HL-60/S4 treated with phorbol 12-myristate 13-acetate at 8.2 ng/mL for 4 days and 3 days (cell line): Measurements from ENCODE around the gene ASAP2.

Experiments used
- in situ Hi-C: fragments of 300-500 bp; cut with MboI; formaldehyde crosslinking; loops from 2 replicates; pipeline ENCODE4 v1.15.0; 2022; ENCODE audit warnings: low sequenced_read_pairs

ASAP2 gene

DNA sequence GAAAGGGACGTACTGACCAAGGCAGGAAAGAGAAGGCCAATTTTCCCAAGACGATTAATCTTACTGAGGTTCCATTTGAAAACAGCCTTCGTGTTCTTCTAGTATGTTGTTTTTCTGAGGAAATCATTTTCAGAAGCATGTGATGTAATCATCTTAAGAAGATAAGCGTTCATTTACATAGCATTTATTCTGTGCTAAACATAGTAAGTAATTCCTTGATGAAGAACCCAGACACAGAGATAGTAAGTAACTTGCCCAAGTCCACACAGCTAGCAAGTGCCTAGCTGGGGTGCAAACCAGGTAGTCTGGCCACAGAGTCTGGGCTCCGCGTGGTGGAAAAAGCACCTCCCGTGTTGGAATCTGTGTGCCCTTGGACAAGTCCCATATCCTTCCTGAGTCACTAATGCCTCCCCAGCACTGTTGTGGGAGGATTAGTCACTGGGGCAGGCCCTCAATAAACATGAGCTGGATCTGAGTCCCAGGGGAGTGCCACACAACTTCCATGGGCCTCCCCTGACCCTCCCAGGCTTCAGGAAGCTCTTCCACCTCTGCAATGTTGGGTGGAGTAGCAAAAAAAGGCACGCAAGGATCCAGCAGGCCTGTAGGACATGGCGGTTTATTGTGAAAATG lies 26.9 kb upstream of the ASAP2 start:
- in situ Hi-C loops, result no loop called here

DNA sequence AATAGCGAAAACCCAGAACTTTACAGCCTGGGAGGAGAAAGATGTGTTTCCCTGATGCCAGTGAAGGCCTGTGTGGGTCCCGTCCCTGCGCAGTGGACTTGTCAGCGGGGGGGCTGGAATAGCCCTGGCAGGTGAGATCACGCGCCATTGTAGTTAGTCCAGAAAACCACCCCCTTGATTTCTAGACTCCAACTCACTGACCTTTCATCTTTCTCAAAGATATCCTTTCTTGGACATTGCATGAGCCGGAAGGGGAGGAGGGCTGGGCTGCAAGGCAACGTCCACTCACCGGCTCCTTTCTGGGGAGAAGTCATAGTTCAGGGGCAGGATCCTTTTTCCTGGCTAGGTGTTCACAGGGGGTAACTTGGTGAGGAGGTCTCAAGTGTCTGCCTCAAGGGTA lies 22.3 kb upstream of the ASAP2 start:
- in situ Hi-C loops, result no loop called here

DNA sequence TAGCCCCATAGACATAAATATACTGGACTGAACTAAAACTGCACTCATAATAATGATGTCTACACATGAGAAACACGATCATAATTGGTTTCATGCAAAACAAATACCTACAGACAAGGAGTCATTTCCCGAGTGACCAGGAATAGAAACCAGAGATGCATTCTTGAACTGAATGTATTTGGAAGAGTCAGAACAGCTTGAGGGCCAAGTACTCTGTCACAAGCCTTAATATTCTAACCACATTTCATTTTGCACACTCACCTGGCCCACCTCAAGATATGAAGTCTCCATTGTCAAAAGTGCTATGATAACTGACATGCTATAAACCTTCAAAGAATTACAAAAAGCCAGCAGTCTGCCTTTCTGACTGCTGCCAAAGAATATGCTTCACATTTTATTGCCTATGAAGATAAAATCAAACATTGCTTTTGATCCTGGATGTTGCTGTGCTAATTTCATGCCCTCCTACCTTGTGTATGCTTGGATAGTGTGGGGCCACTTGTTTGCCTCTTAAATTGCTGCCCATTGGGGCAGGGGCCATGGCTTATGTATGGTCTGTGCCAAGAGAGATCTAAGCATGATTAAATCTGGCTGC lies 18.9 kb upstream of the ASAP2 start:
- in situ Hi-C loops, result no loop called here

GRCh38 chr2:9188823-9189222 lies 17.8 kb upstream of the ASAP2 start:
- in situ Hi-C loops, result no loop called here

GRCh38 chr2:9189901-9190300 lies 16.7 kb upstream of the ASAP2 start:
- in situ Hi-C loops, result no loop called here

DNA sequence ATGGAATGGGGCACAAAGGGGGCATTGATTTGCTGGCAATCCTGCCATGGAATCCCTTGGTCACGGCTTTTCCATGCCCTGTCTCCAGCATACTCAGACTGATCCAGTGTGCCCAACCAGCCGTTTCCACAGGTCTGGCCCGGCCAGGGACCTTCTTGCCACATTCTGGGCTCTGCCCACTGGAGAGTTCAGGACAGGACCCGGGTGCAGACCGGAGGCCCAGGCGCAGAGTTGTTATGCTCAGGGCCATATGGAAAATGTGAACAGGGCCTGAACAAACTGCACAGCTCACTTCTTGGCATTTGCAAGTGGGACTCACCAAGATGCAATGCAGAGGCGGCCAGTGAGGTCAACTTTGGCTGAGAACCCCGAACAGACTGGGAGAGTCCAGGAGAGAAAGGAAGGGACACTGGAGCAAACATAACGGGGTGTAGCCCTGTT lies 15.6 kb upstream of the ASAP2 start:
- in situ Hi-C loops, result no loop called here

- in situ Hi-C loops, result no loop called here
Observed at GRCh38 chr2:9192712-9193111, 13.9 kb upstream of the ASAP2 start.

DNA sequence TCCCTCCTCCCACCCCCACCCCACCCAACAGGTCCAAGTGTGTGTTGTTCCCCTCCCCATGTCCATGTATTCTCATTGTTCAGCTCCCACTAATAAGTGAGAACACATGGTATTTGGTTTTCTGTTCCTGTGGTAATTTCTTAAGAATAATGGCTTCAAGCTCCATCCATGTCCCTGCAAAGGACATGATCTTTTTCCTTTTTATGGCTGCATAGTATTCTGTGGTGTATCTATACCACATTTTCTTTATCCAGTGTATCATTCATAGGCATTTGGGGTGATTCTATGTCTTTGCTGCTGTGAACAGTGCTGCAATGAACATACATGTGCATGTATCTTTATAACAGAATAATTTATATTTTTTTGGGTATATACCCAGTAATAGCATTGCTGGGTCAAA lies 12.3 kb upstream of the ASAP2 start:
- in situ Hi-C loops, result no loop called here

DNA sequence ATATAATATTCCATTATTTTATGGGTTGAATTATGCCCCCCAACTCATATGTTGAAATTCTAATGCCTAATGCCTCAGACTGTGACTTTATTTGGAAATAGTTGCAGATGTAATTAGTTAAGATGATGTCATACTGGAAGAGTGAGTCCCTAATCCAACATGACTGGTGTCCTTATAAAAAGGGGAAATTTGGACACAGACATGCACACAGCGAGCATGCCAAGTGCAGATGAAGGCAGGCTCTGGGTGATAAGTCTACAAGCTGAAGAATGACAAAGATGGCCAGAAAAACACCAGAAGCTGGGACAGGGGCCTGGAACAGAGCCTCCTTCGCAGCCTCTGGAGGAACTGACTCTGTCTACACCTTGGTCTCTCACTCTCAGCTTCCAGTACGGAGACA lies 10.0 kb upstream of the ASAP2 start:
- in situ Hi-C loops, result no loop called here

DNA sequence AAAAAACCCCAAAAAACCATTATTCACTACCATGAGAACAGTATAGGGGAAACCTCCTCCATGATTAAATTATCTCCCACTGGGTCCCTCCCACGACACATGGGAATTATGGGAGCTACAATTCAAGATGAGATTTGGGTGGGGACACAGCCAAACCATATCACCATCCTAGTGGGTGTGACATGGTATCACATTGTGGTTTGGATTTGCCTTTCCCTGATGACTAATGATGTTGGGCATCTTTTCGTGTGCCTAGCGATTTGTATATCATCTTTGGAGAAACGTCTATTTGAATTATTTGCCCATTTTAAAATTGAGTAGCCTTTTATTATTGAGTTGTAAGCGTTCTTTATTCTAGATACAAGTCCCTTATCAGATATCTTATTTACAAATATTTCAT lies 8.7 kb upstream of the ASAP2 start:
- in situ Hi-C loops, result no loop called here

DNA sequence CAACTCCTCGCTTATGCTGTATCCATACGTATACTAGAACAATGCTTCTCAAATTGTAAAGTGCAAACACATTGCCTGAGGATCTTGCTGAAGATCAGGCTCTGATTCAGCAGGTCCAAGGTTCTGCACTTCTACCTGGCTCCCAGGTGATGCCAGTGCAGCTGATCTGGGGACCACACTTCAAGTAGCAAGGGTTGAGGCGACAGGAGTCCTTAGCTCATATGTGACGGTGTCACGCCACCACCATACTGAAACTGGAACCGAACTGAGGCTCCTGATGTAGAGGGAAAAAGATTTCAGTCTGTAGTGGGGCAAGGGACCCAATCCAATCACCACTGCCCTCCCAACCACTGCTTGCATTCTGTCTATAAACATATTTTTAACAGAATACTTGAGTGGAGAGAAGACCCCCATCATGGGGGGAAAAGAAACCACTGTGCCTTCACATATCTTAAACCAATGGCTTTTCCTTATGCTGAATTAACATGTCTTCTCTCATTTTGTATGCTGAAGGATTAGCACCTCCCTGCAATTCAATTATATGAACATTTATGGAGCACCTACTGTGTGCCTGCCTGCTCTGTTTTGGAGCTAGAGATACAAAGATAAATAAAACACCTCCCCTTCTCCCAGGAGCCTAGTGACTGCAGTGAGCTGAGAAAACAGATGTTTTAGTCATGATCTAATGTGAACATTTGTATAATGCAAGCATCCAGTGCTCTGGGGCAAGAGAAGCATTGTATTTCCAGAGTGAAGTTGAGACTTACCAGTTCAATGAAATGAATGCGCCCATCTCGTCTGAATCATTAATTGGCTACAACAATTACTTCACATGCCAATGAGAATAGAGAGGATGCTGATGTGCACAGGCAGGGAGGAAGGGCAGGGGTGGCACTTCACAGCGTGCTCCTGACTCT lies 6.6 kb upstream of the ASAP2 start:
- in situ Hi-C loops, result no loop called here

DNA sequence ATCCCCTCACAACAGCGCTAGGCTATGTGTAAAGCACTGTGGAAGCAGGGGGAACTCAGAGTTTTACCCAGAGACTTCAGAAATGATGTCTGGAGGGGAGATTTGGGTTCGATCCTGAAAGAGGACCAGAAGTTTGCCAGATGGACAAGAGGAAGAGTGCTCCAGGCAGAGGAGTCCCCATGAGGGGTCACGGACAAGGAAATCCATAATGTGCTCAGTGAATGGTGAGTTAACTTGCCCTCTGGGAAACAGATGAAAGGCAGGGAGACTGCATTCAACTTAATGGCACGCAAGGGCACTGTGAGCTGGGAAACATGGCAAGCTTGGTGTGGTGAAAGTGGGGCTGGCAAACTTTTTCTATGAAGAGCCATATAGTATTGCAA lies 6.0 kb upstream of the ASAP2 start:
- in situ Hi-C loops, result no loop called here

- in situ Hi-C loops, result no loop called here
Observed at GRCh38 chr2:9201185-9201891, 5.3 kb upstream of the ASAP2 start.

DNA sequence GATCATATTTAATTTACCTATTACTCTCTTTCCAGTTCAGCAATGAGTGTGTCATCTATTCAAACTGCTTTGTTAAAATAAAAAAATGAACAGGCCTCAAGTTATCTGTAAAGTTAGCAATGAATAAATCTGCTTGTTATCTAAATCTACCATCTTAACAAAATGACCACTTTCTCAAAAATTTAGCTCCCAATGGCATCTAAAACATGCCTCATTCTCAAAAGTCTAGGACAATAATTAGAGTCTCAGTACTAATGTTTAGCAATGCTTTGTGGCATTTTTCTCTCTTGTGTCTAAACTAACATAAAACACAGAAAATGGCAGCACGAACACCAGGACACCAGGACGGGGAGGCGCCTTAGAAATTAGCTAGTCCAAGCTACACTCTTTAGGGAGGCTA lies 3.6 kb upstream of the ASAP2 start:
- in situ Hi-C loops, result no loop called here

- in situ Hi-C loops, result no loop called here
Observed at GRCh38 chr2:9203876-9204275, 2.7 kb upstream of the ASAP2 start.

DNA sequence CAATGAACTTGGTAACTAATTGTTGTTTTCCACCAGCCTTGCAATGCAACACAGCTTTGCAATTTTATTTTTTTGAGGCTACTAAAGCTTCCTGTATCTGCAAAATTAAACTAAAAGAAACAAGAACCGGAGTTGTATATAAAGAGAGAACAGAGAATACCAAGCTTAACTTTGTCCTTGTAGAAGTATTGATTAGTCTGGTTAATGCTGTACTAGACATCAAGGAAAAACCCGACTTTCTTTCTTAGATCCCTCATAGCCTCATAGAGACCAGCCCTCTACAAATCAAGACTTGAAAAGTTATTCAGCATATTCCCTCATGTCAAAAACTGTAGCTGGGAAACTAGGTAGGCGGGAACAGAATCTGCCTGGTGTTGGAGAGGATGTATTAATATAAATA lies 1.7 kb upstream of the ASAP2 start:
- in situ Hi-C loops, result no loop called here

DNA sequence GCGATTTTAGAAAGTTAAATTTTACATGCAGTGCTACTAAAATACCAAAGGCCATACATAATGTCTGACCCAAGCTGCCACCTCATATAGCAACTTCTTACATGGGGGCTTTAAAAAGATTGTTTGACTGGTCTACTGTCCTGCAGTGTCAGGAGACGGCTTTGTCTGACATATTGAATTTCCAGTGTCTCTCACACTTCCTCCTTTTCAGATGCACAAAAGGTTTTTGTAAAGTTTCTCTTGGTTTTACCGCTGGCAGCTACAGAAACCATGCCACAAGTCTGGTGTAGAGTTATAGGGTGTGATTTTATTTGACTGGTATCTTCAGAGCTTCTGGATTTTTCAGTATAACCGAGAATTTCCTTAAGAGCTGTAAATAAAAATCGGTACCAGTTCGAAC lies 1.1 kb upstream of the ASAP2 start:
- in situ Hi-C loops, result no loop called here

GRCh38 chr2:9206991-9207640 lies 504 bp downstream of the ASAP2 start:
- in situ Hi-C loops, result no loop called here

DNA sequence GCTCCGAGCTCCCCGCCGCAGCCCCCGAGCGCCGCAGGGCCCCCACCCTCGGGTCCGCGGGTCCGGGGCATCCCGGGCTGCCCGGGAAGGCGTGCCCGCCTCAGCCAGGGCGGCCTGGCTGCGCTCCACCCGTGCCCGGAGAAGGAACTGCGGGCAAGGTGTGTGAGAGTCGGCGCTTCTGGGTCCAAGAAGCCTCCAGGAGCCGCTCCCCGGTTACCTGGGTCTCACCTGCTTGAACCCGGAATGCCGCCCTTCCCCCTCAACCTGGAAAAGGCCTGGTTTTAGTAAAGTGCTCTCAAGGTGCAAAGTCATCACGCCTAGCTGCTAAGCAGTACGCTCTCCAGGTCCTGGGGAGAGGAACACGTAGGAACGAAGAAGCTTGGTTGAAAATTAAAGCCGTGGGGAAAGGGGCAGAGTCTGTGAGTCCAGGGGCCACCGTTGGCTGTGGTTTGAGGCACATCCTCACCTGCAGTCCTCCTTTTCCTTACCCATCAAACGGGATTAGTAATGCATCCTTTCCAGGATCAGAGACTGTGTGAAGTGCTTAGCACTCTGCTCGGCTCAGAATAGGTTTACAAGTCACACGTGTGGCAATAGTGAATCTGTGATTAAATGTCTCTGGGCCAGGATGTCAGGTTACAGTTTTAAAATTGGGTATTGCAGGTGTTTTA lies 1.2 kb downstream of the ASAP2 start:
- in situ Hi-C loops, result no loop called here

DNA sequence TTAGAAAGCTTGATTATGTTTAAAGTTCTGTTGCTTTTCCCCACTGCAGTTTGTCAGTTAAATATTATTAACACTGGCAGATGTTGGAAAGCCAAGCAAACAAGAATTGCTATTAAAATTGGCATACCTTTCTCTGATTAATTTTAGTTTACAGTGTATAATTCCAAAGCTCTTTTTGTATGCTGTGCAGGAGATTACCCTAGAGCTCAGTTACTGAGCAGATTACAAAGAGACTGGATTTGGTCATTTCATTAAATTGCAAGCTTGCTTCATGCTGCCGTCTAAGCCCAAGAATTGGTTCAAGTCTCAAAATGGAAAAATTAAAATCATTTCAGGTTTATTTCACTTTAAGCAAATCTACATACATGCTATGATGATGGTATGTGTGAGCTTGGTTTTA lies 2.3 kb downstream of the ASAP2 start:
- in situ Hi-C loops, result no loop called here
